Type B pancreatic cell (in vitro differentiated cells): ENCODE measurements around the gene ADGRG3. TPM values are rescaled to one million over a fixed set of nuclear protein-coding genes. Genes with fewer than 3 reads are reported as not detected.

Experiments
- DNase-seq: peaks from one replicate; pipeline ENCODE4 v3.0.0; 2021; ENCODE audit warnings: mixed read lengths; ENCODE audit not compliant: unreplicated experiment; ENCODE audit errors: extremely low spot score
- H3K27ac Mint-ChIP-seq: 2 replicates; pipeline ENCODE4 v1.8.0; 2021; ENCODE audit warnings: mild to moderate bottlenecking, mixed read lengths
- H3K27me3 Mint-ChIP-seq: 2 replicates; pipeline ENCODE4 v1.8.0; 2021; ENCODE audit warnings: mixed read lengths
- H3K36me3 Mint-ChIP-seq: 2 replicates; pipeline ENCODE4 v1.8.0; 2021; ENCODE audit warnings: mixed read lengths
- H3K4me1 Mint-ChIP-seq: one replicate; pipeline ENCODE4 v1.8.0; 2021; ENCODE audit warnings: mixed read lengths; ENCODE audit not compliant: unreplicated experiment
- H3K4me3 Mint-ChIP-seq: 2 replicates; pipeline ENCODE4 v1.8.0; 2021; ENCODE audit warnings: mild to moderate bottlenecking, mixed read lengths
- H3K9me3 Mint-ChIP-seq: 2 replicates; pipeline ENCODE4 v1.8.0; 2021; ENCODE audit warnings: mixed read lengths
- total RNA-seq: library from RNA; stranded (reverse); gene quantifications from 2 replicates; pipeline ENCODE4 v1.2.1, GENCODE V29; 2021; ENCODE audit warnings: low replicate concordance
- TF ChIP-seq, protein P1 (sequence below): fragments of 200-600 bp; sonication (generic); conservative IDR thresholded peaks from 2 replicates; pipeline ENCODE4 v1.5.0; 2021; ENCODE audit warnings: antibody characterized with exemption, mild to moderate bottlenecking

ADGRG3 gene
- total RNA-seq, 1 donor from 2014 or later = not detected

DNA sequence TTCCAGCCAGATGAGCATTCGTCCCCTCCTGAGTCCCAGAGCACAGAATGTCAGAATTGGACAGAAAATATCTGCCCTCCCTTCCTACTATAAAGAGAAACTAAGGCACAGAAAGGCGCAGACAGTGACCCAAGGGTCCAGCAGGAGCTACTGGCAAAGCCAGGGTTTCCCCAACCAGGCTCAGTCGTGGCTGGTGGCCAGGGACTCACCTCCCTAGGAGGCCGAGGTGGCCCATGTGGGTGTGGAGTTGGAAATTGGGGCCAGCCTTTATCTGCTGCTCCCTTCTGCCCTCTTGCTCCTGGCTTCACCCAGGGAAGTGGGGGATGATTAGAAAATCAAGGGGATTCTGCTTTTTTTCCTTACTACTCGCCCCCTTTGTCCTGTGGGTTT is 27.6 kb downstream of the ADGRG3 start:
- no peak for DNase-seq
- Mint-ChIP-seq H3K36me3 (no peaks in the 10 kb centered on the region), H3K27me3 (no peaks in the 10 kb centered on the region), H3K27ac (no peak overlapping the region), H3K4me3 (no peak overlapping the region), H3K4me1 (peaks cover 9% of the 10 kb centered on the region), H3K9me3 (no peaks in the 10 kb centered on the region)
- TF ChIP-seq, protein P1, sequence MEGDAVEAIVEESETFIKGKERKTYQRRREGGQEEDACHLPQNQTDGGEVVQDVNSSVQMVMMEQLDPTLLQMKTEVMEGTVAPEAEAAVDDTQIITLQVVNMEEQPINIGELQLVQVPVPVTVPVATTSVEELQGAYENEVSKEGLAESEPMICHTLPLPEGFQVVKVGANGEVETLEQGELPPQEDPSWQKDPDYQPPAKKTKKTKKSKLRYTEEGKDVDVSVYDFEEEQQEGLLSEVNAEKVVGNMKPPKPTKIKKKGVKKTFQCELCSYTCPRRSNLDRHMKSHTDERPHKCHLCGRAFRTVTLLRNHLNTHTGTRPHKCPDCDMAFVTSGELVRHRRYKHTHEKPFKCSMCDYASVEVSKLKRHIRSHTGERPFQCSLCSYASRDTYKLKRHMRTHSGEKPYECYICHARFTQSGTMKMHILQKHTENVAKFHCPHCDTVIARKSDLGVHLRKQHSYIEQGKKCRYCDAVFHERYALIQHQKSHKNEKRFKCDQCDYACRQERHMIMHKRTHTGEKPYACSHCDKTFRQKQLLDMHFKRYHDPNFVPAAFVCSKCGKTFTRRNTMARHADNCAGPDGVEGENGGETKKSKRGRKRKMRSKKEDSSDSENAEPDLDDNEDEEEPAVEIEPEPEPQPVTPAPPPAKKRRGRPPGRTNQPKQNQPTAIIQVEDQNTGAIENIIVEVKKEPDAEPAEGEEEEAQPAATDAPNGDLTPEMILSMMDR = no peak

DNA sequence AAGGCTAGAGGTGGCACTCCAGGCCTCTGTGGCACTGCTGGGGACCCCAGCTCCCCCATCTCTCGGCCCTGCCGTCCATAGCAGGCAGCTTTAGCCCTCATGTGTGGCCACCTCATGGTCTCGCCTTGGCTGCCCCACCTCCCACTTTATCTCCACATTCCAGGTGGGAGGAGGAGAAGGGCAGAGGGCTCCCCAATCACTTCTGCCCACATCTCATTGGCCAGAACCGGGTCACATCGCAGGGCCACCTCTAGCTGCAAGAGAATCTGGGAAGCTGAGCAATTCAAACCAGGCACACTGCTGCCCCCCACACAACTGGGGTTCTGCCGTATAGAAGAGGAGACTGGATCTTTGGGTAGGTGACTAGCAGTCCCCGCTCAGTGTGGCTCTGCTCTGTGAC is 28.1 kb downstream of the ADGRG3 start:
- H3K27me3 Mint-ChIP-seq = no peaks in the 10 kb centered on the region
- no peak overlapping the region for H3K27ac Mint-ChIP-seq
- H3K4me3 Mint-ChIP-seq = no peak overlapping the region
- peaks cover 15% of the 10 kb centered on the region for H3K4me1 Mint-ChIP-seq
- H3K36me3 Mint-ChIP-seq = no peaks in the 10 kb centered on the region
- TF ChIP-seq, protein P1 = no peak
- no peaks in the 10 kb centered on the region for H3K9me3 Mint-ChIP-seq
- no peak for DNase-seq

- Mint-ChIP-seq H3K4me3 (no peak overlapping the region), H3K36me3 (no peaks in the 10 kb centered on the region), H3K27me3 (no peaks in the 10 kb centered on the region), H3K27ac (no peak overlapping the region), H3K9me3 (no peaks in the 10 kb centered on the region), H3K4me1 (peaks cover 21% of the 10 kb centered on the region)
- DNase-seq = no peak
- TF ChIP-seq, protein P1 = no peak
Measured at GRCh38 chr16:57697896-57698537, 29.9 kb downstream of the ADGRG3 start.

DNA sequence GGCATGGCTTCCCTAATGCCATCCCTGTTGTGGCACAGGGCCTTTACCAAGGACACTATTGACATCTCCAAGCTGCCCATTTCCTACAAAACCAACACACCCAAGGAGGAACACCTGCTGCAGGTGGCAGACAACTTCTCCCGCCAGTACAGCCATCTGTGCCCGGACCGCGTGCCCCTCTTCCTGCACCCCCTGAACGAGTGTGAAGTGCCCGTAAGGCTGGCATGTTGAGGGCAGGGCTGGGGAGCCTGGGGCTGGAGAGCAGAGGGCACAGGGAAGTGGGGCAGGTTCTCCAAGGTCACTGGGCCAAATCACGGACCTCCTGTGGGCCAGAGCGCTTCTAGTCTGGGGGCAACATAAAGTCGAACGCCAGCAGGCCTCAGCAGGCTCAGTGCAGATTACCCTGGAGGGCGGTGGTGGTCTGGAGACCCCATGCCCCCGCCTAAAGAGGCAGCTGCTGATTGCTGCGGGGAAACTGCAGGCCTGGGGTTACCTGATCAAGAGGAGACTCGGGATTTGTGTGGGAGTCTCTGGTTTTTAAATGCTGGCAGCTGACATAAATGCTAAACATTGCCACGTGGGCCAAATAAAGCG is 30.8 kb downstream of the ADGRG3 start:
- Mint-ChIP-seq H3K4me1 (peaks cover 25% of the 10 kb centered on the region), H3K9me3 (no peaks in the 10 kb centered on the region), H3K36me3 (no peaks in the 10 kb centered on the region), H3K27ac (no peak overlapping the region), H3K27me3 (no peaks in the 10 kb centered on the region), H3K4me3 (no peak overlapping the region)
- TF ChIP-seq, protein P1 = no peak
- DNase-seq = no peak

- H3K36me3 Mint-ChIP-seq = no peaks in the 10 kb centered on the region
- DNase-seq = no peak
- TF ChIP-seq, protein P1 = no peak
- H3K9me3 Mint-ChIP-seq = no peaks in the 10 kb centered on the region
- H3K4me1 Mint-ChIP-seq = peaks cover 26% of the 10 kb centered on the region
- no peak overlapping the region for H3K27ac Mint-ChIP-seq
- no peaks in the 10 kb centered on the region for H3K27me3 Mint-ChIP-seq
- no peak overlapping the region for H3K4me3 Mint-ChIP-seq
Measured at GRCh38 chr16:57699481-57699880, 31.4 kb downstream of the ADGRG3 start.
